Astrocyte (in vitro differentiated cells and primary cell): ENCODE results near the gene CAPZB.

Experiments used
- EZH2 ChIP-seq: IDR thresholded peaks from 2 replicates; pipeline ENCODE4 v1.6.1; 2012; ENCODE audit warnings: mild to moderate bottlenecking, low read length, inconsistent platforms; ENCODE audit not compliant: insufficient read depth
- TF ChIP-seq, protein P1 (sequence below): IDR thresholded peaks from 2 replicates; pipeline ENCODE4 v1.5.1; 2011; ENCODE audit warnings: low read depth, mild to moderate bottlenecking, inconsistent platforms, low read length, moderate library complexity; ENCODE audit not compliant: insufficient read depth

GRCh38 chr1:19477284-19478249, 7.8 kb downstream of the CAPZB start:
- TF ChIP-seq, protein P1, sequence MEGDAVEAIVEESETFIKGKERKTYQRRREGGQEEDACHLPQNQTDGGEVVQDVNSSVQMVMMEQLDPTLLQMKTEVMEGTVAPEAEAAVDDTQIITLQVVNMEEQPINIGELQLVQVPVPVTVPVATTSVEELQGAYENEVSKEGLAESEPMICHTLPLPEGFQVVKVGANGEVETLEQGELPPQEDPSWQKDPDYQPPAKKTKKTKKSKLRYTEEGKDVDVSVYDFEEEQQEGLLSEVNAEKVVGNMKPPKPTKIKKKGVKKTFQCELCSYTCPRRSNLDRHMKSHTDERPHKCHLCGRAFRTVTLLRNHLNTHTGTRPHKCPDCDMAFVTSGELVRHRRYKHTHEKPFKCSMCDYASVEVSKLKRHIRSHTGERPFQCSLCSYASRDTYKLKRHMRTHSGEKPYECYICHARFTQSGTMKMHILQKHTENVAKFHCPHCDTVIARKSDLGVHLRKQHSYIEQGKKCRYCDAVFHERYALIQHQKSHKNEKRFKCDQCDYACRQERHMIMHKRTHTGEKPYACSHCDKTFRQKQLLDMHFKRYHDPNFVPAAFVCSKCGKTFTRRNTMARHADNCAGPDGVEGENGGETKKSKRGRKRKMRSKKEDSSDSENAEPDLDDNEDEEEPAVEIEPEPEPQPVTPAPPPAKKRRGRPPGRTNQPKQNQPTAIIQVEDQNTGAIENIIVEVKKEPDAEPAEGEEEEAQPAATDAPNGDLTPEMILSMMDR, result no peak
- no peak for TF ChIP-seq EZH2
